Activated T-helper 1 cell treated with anti-CD3 and anti-CD28 coated beads, Interleukin-12 subunit alpha, Interleukin-12 subunit beta, Interleukin-2, Interleukin-4 antibody, amounts not matched to agents 30 ng/mL and 10 ng/mL and 1 ng/mL, durations not matched to agents 14 hours and 24 hours and 36 hours (primary cell): ENCODE measurements around the gene ZNF638. TPM values are rescaled to one million over a fixed set of nuclear protein-coding genes. Genes with fewer than 3 reads are reported as not detected.
A peak's percentile ranks its signal among the peaks of the same experiment; 100 is the strongest.
"Not testable (repeated sequence)": the region's sequence is repeated elsewhere in the genome, so short reads cannot be mapped to it uniquely, and the experiment has no call there.

Source experiments
- DNase-seq: peaks from one replicate; pipeline ENCODE4 v3.0.0; 2021; ENCODE audit warnings: low spot score
- H3K27ac Mint-ChIP-seq: one replicate; pipeline ENCODE4 v1.8.0; 2021; ENCODE audit warnings: mild to moderate bottlenecking, mixed read lengths
- H3K27me3 Mint-ChIP-seq: one replicate; pipeline ENCODE4 v1.8.0; 2022; ENCODE audit warnings: mild to moderate bottlenecking, moderate library complexity, mixed read lengths; ENCODE audit not compliant: insufficient read depth
- H3K36me3 Mint-ChIP-seq: one replicate; pipeline ENCODE4 v1.8.0; 2021; ENCODE audit warnings: low read depth, mixed read lengths
- H3K4me1 Mint-ChIP-seq: one replicate; pipeline ENCODE4 v1.8.0; 2021; ENCODE audit warnings: low read depth, mixed read lengths
- H3K4me3 Mint-ChIP-seq: one replicate; pipeline ENCODE4 v1.8.0; 2021; ENCODE audit warnings: mild to moderate bottlenecking, moderate library complexity, mixed read lengths
- H3K9me3 Mint-ChIP-seq: one replicate; pipeline ENCODE4 v1.8.0; 2021; ENCODE audit warnings: mixed read lengths
- intact Hi-C: fragments of 100-400 bp; cut with micrococcal nuclease; formaldehyde crosslinking; loops from one replicate; pipeline ENCODE4 v1.15.1; 2024
- total RNA-seq: library from RNA; stranded (reverse); gene quantifications from 2 replicates; pipeline ENCODE4 v1.2.3, GENCODE V29; 2022

The ZNF638 gene
- total RNA-seq, 1 donor from 2014 or later: 88.8 TPM

DNA sequence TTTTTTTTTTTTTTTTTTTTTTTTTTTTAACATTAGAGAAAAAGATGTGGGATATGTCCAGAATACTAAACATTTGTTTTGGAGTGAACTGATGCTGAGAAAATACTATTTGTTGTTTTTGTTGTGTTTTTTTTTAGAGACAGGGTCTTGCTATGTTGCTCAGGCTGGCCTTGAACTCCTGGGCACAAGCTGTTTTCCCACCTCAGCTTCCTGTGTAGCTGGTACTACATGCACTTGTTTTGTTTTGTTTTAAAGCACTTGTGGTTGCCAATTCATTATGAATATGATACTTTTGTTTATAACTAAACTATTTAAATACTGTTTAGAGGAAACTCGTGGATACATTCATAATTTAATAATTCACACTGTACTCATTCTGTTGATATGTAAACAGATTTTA, 88.4 kb downstream of the ZNF638 start:
- intact Hi-C loops: no loop called here
- H3K27me3 Mint-ChIP-seq: no peaks in the 10 kb centered on the region
- no peaks in the 10 kb centered on the region for H3K9me3 Mint-ChIP-seq
- H3K36me3 Mint-ChIP-seq: peaks cover 24% of the 10 kb centered on the region
- no peak overlapping the region for H3K27ac Mint-ChIP-seq
- H3K4me3 Mint-ChIP-seq: no peak overlapping the region
- H3K4me1 Mint-ChIP-seq: peaks cover 24% of the 10 kb centered on the region
- DNase-seq: no peak

- H3K9me3 Mint-ChIP-seq: no peaks in the 10 kb centered on the region
- intact Hi-C loops: no loop called here
Observed at GRCh38 chr2:71422786-71423185, 91.2 kb downstream of the ZNF638 start.

GRCh38 chr2:71423817-71424420, 92.3 kb downstream of the ZNF638 start:
- peaks cover 44% of the 10 kb centered on the region for H3K36me3 Mint-ChIP-seq
- H3K4me3 Mint-ChIP-seq: no peak overlapping the region
- intact Hi-C loops: no loop called here
- no peaks in the 10 kb centered on the region for H3K27me3 Mint-ChIP-seq
- H3K4me1 Mint-ChIP-seq: peaks cover 19% of the 10 kb centered on the region
- H3K27ac Mint-ChIP-seq: peak overlapping the region; percentile 32
- DNase-seq: no peak
- H3K9me3 Mint-ChIP-seq: no peaks in the 10 kb centered on the region

More at GRCh38 chr2:71422786-71423185, 91.2 kb downstream of the ZNF638 start:
- DNase-seq: no peak
- Mint-ChIP-seq H3K27ac (no peak overlapping the region), H3K4me1 (peaks cover 19% of the 10 kb centered on the region), H3K36me3 (peaks cover 41% of the 10 kb centered on the region), H3K4me3 (no peak overlapping the region), H3K27me3 (no peaks in the 10 kb centered on the region)

DNA sequence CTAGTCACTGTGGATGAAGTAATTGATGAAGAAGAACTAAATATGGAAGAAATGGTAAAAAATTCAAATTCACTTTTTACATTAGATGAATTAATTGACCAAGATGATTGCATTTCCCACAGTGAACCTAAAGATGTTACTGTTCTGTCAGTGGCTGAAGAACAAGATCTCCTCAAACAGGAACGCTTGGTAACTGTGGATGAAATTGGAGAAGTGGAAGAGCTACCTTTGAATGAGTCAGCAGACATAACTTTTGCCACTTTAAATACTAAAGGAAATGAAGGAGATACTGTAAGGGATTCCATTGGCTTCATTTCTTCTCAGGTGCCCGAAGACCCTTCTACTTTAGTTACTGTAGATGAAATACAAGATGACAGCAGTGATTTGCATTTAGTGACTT, 95.1 kb downstream of the ZNF638 start:
- Mint-ChIP-seq H3K27me3 (no peaks in the 10 kb centered on the region), H3K27ac (no peak overlapping the region)

DNA sequence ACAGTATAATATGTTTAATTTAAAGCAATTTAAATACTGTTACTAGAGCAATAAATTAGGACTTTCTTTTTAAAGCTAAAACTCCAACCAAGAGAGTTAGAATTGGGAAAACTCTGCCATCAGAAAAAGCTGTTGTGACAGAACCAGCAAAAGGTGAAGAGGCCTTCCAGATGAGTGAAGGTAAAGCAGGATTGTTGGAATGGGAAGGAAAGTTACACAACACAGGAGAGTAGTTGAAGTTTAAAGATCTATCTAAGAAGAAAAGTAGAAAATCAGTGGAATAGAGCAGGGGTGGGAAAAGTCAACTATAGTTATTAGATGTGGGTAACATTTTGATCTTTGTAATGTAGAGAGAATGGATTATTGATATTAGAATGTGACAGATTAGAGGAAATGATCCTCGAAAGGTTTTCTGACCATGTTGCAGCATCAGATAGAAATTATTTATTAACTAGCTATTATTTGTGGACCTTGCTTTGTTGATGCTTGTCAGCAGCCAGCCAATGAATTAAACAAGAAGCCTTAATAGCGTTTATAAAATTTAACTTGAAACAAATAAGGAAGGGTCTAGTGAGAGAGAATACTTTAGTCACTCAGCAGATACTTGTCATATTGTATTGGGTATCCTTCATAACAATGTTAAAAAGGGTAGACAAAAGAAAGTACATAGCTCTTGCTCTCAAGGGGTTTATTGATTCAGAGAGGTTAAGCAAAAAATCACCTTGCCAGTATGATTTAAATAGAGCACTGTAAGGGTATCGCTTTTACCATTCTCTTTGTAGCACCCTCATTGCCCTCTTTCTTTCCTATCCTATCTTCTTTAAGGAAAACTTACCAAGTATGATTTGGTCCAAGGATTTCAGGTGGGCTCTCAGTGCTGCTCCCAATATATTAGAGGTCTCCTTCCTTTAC, 97.1 kb downstream of the ZNF638 start:
- H3K9me3 Mint-ChIP-seq: no peaks in the 10 kb centered on the region
- no peak overlapping the region for H3K27ac Mint-ChIP-seq
- intact Hi-C loops: no loop called here
- peaks cover 48% of the 10 kb centered on the region for H3K36me3 Mint-ChIP-seq
- no peak overlapping the region for H3K4me3 Mint-ChIP-seq
- DNase-seq: no peak
- H3K4me1 Mint-ChIP-seq: peaks cover 1% of the 10 kb centered on the region
- H3K27me3 Mint-ChIP-seq: no peaks in the 10 kb centered on the region

More for the DNA sequence above, 95.1 kb downstream of the ZNF638 start:
- Mint-ChIP-seq H3K4me3 (no peak overlapping the region), H3K4me1 (peaks cover 14% of the 10 kb centered on the region), H3K9me3 (no peaks in the 10 kb centered on the region), H3K36me3 (peaks cover 46% of the 10 kb centered on the region)
- intact Hi-C loops: no loop called here
- DNase-seq: no peak

DNA sequence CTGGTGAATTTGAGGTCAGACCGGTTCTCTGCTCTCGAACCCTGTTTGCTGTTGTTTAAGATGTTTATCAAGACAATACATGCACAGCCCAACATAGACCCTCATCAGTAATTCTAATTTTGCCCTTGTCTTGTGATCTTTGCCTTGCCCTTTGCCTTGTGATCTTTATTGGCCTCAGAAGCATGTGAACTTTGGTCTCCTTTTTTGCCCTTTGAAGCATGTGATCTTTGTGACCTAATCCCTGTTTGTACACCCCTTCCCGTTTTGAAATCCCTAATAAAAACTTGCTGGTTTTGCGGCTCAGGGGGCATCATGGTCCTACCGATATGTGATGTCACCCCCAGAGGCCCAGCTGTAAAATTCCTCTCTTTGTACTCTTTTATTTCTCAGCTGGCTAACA, 113.6 kb downstream of the ZNF638 start:
- H3K27ac Mint-ChIP-seq, H3K9me3 Mint-ChIP-seq, intact Hi-C loops, H3K36me3 Mint-ChIP-seq, DNase-seq, H3K4me1 Mint-ChIP-seq, H3K27me3 Mint-ChIP-seq, H3K4me3 Mint-ChIP-seq: not testable (repeated sequence)

GRCh38 chr2:71446505-71446904, 114.9 kb downstream of the ZNF638 start:
- intact Hi-C loops: no loop called here
- Mint-ChIP-seq H3K36me3 (peaks cover 2% of the 10 kb centered on the region), H3K4me3 (no peak overlapping the region), H3K4me1 (peaks cover 8% of the 10 kb centered on the region), H3K27ac (no peak overlapping the region), H3K27me3 (peaks cover 8% of the 10 kb centered on the region), H3K9me3 (no peaks in the 10 kb centered on the region)
- DNase-seq: no peak

DNA sequence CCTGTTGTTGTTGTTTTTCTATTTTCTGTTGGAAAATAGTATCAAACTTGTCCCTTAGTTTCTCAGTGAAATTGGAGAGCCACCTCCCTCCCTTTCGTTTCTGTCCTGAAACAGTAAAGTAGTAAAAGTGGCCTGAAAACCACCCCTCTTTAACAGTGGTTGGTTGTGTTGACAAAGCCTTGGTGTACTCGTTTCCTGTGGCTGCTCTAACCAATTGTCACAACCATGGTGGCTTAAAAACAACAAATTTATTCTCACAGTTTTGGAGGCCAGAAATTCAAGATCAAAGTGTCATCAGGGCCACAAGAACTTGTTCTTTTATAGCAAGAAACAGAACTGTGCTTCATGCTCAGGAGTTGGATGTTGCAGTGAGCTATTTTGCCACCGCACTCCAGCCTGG, 117.8 kb downstream of the ZNF638 start:
- Mint-ChIP-seq H3K4me3 (no peak overlapping the region), H3K4me1 (peaks cover 18% of the 10 kb centered on the region)
- intact Hi-C loops: no loop called here

DNA sequence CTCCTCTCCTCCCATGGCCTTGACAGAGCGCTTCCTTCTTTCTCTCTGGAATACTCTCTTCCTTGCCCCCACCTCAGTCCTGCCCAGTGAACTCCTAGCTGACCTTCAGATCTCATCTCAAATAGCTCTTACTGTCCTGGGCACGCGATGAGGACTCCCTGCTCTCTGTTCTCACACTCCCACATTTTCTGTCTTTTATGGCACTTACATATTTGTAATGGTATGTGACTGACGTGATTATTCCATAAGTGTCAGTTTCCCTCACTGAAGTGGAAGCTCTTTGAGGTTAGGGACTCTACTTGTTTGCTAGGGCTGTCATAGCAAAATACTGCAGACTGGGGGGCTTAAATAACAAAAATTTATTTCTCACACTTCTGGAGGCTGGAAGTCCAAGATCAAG, 120.1 kb downstream of the ZNF638 start:
- DNase-seq: no peak
- Mint-ChIP-seq H3K36me3 (no peaks in the 10 kb centered on the region), H3K4me1 (peaks cover 30% of the 10 kb centered on the region), H3K9me3 (no peaks in the 10 kb centered on the region), H3K4me3 (no peak overlapping the region), H3K27ac (no peak overlapping the region), H3K27me3 (peaks cover 32% of the 10 kb centered on the region)
- intact Hi-C loops: no loop called here

More for the DNA sequence above, 117.8 kb downstream of the ZNF638 start:
- H3K36me3 Mint-ChIP-seq: no peaks in the 10 kb centered on the region
- no peak for DNase-seq
- H3K27me3 Mint-ChIP-seq: peaks cover 24% of the 10 kb centered on the region
- H3K27ac Mint-ChIP-seq: no peak overlapping the region
- H3K9me3 Mint-ChIP-seq: no peaks in the 10 kb centered on the region

GRCh38 chr2:71452565-71452964, 121.0 kb downstream of the ZNF638 start:
- Mint-ChIP-seq H3K27ac (no peak overlapping the region), H3K9me3 (no peaks in the 10 kb centered on the region), H3K4me1 (peaks cover 30% of the 10 kb centered on the region), H3K4me3 (no peak overlapping the region), H3K36me3 (no peaks in the 10 kb centered on the region), H3K27me3 (peaks cover 32% of the 10 kb centered on the region)
- intact Hi-C loops: no loop called here
- DNase-seq: no peak

DNA sequence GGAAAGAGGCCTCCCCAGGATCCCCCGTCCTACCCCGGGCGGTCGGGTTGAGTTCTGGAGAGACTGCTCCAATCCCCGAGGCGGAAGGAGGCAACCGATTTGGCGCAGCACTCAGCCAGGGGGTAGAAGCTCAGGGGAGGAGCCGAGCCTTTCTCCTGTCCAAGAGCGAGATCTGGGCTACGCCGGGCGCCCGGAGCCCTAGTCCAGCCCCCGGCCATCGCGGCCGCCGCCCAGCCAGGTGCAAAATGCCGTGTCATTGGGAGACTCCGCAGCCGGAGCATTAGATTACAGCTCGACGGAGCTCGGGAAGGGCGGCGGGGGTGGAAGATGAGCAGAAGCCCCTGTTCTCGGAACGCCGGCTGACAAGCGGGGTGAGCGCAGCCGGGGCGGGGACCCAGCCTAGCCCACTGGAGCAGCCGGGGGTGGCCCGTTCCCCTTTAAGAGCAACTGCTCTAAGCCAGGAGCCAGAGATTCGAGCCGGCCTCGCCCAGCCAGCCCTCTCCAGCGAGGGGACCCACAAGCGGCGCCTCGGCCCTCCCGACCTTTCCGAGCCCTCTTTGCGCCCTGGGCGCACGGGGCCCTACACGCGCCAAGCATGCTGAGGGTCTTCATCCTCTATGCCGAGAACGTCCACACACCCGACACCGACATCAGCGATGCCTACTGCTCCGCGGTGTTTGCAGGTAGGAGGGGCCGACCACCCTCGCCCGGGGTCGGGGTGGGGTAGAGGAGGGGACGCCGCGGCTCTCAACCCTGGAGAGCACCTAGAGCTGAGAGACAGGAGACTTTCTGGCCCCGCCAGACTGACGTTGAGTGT, 122.0 kb downstream of the ZNF638 start, which contains the start of gene DYSF:
DYSF (plus strand) TSS at position 158 of the 817 bp plus-strand sequence.
- H3K27ac Mint-ChIP-seq: no peak within 1 kb of the TSS
- H3K4me1 Mint-ChIP-seq: peaks cover 30% of the 10 kb centered on the region
- H3K27me3 Mint-ChIP-seq: peaks cover 32% of the 10 kb centered on the region
- H3K4me3 Mint-ChIP-seq: peak within 1 kb of the TSS; percentile 35
- no peaks in the 10 kb centered on the region for H3K9me3 Mint-ChIP-seq
- H3K36me3 Mint-ChIP-seq: no peaks in the 10 kb centered on the region
- DNase-seq: no peak
- intact Hi-C loops: loop anchor here (1.0 kb wide), 1 partner anchor 13 kb away; no protein-coding TSS in a partner anchor

GRCh38 chr2:71454221-71455010, 122.8 kb downstream of the ZNF638 start:
- H3K4me3 Mint-ChIP-seq: no peak overlapping the region
- H3K36me3 Mint-ChIP-seq: no peaks in the 10 kb centered on the region
- intact Hi-C loops: no loop called here
- DNase-seq: no peak
- peaks cover 23% of the 10 kb centered on the region for H3K4me1 Mint-ChIP-seq
- peaks cover 33% of the 10 kb centered on the region for H3K27me3 Mint-ChIP-seq
- no peaks in the 10 kb centered on the region for H3K9me3 Mint-ChIP-seq
- H3K27ac Mint-ChIP-seq: no peak overlapping the region
